LNCAP (cell line): ENCODE measurements around the gene DHRS7C.

Experiments
- CTCF ChIP-seq: fragments of 450-650 bp; IDR thresholded peaks from 2 replicates; pipeline ENCODE4 v1.5.1; 2017; ENCODE audit warnings: mild to moderate bottlenecking

DHRS7C gene, protein sequence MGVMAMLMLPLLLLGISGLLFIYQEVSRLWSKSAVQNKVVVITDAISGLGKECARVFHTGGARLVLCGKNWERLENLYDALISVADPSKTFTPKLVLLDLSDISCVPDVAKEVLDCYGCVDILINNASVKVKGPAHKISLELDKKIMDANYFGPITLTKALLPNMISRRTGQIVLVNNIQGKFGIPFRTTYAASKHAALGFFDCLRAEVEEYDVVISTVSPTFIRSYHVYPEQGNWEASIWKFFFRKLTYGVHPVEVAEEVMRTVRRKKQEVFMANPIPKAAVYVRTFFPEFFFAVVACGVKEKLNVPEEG

DNA sequence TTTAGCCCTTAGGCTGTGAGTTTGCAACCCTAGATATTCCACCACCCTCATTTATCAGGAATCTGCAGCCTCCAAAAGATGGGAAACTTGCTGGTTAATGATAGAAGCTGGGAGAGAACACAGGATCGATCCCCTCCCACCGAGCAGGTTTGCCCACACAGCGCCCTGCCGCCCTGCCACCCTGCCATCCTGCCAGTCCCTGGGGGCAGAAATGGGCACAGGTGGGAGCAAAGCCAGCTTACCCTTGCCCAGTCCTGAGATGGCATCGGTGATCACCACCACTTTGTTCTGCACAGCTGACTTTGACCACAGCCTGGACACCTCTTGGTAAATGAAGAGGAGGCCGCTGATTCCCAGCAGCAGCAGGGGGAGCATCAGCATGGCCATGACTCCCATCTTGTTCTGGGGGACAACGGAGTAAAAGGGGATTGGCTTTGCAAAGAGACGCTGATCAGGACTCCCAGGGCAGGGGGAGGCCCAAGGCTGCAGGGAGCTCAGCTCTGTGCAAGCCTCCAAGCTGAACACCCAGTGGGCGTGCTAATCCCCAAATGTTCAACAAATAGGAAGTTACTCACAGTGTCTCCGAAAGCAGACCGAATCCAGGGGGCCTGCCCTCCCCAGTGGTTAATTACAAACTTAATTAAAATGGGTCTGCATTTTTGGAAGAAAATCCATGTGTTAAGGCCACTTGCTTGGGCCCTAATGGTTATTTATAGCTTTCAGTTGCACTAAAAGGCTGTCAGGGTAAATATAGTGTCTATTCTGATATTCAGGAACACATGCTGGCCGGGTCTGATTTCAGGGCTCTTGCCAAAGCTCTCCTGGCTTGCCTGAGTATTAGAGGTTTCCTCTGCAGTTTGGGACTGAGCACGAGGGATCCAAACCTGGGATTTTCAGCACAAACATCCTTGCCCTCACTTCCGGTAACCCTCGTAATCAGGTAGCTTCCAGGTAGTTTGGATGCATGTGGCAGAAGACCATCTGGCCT is at the start of gene DHRS7C:
Gene DHRS7C, minus strand, starts transcription at position 704 of the 988 bp plus-strand sequence. Its CDS starts 308 bp downstream, at position 396.
- no peak for TF ChIP-seq CTCF

DNA sequence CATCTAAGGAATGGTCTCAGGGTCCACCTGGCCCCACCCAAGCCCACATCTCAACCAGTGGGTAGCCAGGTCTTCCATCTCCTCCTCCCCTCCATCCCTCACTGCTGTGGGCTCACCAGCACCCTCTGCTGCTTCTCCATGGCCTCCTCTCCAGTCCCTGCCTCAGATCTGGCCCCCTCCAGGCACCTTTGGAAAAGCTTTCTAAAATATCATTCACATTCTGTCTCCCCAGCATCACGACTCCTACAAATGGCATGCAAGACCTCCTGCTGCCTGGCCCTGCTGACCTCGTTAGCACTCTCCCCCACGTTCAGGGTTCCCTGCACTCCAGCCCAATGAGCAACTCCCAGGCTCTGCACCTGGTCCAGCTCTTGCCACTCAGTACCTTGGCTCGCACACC is 48.0 kb upstream of the DHRS7C start:
- no peak for TF ChIP-seq CTCF

GRCh38 chr17:9837551-9838471 is 46.4 kb upstream of the DHRS7C start:
- TF ChIP-seq CTCF = no peak

- no peak for TF ChIP-seq CTCF
These were observed 42.5 kb upstream of the DHRS7C start for GRCh38 chr17:9833922-9834321.

- TF ChIP-seq CTCF = no peak
These were observed 39.3 kb upstream of the DHRS7C start for GRCh38 chr17:9830711-9831110.

GRCh38 chr17:9829343-9829742 is 38.0 kb upstream of the DHRS7C start:
- TF ChIP-seq CTCF = no peak
